ENCODE data around the gene ZNF44. TPM values are rescaled to one million over a fixed set of nuclear protein-coding genes. Genes with fewer than 3 reads are reported as not detected.

ZNF44 gene
- total and polyA plus RNA-seq, 2 of the 13 experiments (the other 11 are each of a cell fraction or from before 2014, with no cell fraction given): 6.9 to 15.7 TPM

GRCh38 chr19:12333162-12334159, 38.8 kb upstream of the ZNF44 start, which contains the start of gene ZNF563 (continued):
- 0 out of 2 replicates have a peak, but pooled peaks have one; percentile 39 for TF ChIP-seq TFE3 (CRISPR knock-in tag; IDR thresholded peaks at IDR 0.05)
- TF ChIP-seq BCLAF1 (IDR thresholded peaks at IDR 0.05): no peak
- TF ChIP-seq KMT2B (CRISPR knock-in tag; IDR thresholded peaks at IDR 0.05): peak; percentile 73
- no peak for TF ChIP-seq PRDM15 (CRISPR knock-in tag; IDR thresholded peaks at IDR 0.05)
- no peak for TF ChIP-seq AKNA (CRISPR knock-in tag; IDR thresholded peaks at IDR 0.05; ENCODE audit: borderline replicate concordance)
- no peak for TF ChIP-seq NR2F1 (CRISPR knock-in tag; IDR thresholded peaks at IDR 0.05)
- TF ChIP-seq SOX5 (CRISPR knock-in tag; IDR thresholded peaks at IDR 0.05; ENCODE audit: borderline replicate concordance): no peak
- TF ChIP-seq CREB1 (IDR thresholded peaks at IDR 0.05): peak; percentile 50
- TF ChIP-seq CREB1 (CRISPR knock-in tag; IDR thresholded peaks at IDR 0.05): no peak; the same call in 1 of the 2 replicates
- peak; percentile 85; the same call in 1 of the 2 replicates for TF ChIP-seq ZFP90 (CRISPR knock-in tag; IDR thresholded peaks at IDR 0.05; ENCODE audit: borderline replicate concordance)
- no peak for TF ChIP-seq SCMH1 (CRISPR knock-in tag; IDR thresholded peaks at IDR 0.05; ENCODE audit: borderline replicate concordance)
- TF ChIP-seq HMGA1 (CRISPR knock-in tag; conservative IDR thresholded peaks at IDR 0.05): no peak
- no peak for TF ChIP-seq ZNF761 (CRISPR knock-in tag; conservative IDR thresholded peaks at IDR 0.05)
- peak; percentile 37; the same call in 1 of the 2 replicates for TF ChIP-seq ZNF205 (CRISPR knock-in tag; IDR thresholded peaks at IDR 0.05)
- TF ChIP-seq ZBTB20 (CRISPR knock-in tag; IDR thresholded peaks at IDR 0.05; ENCODE audit: borderline replicate concordance, low read depth): no peak; the same call in 1 of the 2 replicates

All from HepG2 (cell line).